GM18867 (cell line): Measurements from ENCODE around the gene SYNM.

ENCODE experiments used
- ATAC-seq: cut with Tn5 transposase; IDR thresholded peaks from one replicate; pipeline ENCODE4 v1.9.1; 2021; ENCODE audit warnings: mild to moderate bottlenecking, moderate library complexity; ENCODE audit not compliant: unreplicated experiment

The SYNM gene

DNA sequence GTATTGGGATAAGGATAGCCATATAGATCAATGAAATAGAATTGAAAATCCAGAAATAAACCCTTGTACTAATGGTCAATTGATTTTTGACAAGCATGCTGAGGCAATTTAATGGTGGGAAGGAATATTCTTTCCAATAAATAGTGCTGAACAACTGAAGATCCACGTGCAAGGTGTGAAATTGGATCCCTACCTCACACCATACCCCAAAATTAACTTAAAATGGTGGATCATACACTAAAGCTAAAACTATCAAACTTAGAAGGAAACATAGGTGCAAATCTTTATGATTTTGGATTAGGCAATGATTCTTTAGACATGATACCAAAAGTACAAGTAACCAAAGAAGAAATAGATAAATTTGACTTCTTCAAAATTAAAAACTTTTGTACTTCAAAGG, 22.1 kb upstream of the SYNM start:
- no peak for ATAC-seq

DNA sequence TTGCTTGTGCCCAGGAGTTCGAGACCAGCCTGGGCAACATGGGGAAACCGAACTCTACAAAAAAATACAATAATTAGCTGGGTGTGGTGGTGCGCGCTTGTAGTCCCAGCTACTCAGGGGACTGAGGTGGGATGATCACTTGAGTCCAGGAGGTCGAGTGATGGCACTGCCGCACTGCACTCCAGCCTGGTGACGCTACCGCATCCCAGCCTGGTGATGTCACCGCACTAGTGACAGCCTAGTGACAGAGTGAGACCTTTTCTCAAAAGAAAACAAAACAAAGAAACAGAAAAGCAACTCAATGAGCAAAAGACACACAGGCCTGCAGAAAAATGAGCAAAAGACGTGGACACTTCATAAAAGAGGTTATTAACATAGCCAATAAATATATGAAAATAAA, 19.9 kb upstream of the SYNM start:
- ATAC-seq, result no peak

DNA sequence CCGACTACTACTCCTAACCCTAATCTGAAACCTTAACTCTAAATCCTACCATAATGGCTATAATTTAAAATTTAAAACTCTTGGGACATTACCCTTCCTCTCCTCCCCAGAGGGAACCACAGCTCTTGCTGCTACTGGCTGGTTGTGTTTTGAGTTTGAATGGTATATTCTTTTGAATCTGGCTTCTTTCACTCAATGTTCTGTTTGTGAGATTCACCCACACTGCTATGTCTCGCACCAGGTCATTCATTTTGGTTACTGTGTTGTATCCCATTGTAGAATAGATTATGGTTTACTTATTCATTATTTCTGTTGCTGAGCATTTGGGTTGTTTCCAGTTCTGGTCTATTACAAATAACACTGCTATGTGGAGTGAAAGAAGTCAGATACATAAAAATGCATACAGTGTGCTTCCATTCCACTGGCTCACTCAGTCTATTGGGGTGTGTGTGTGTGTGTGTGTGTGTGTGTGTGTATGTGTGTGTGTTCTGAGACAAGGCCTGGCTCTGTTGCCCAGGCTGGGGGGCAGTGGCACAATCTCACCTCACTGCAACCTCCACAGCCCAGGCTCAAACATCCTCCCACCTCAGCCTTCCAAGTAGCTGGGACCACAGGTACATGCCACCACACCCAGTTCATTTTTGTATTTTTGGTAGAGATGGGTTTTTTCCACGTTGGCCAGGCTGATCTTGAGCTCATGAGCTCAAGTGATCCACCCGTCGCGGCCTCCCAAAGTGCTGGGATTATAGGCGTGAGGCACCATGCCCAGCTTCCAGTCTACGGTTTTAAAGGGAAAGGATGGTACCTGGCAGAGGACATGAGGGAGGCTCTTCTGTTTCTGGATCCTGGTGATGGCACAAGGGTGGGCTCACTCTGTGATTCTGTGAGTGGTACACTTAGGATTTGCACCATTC, 19.2 kb upstream of the SYNM start:
- ATAC-seq, result no peak

DNA sequence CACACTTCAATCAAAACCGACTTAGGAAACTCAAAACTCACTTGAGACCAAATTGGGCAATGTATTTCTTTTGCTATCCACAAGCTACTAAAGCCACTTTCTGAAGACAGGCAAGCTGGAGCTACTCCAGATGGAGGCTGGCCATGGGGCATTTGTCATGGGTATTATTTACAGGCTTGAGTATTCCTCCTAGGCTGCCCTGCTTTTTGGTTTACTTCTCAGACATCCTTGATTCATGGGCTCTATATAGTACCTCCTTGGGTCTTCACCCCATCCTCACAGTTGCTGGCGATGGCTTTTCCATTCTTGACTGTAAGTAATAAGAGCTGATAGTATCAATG, 18.6 kb upstream of the SYNM start:
- ATAC-seq, result no peak

DNA sequence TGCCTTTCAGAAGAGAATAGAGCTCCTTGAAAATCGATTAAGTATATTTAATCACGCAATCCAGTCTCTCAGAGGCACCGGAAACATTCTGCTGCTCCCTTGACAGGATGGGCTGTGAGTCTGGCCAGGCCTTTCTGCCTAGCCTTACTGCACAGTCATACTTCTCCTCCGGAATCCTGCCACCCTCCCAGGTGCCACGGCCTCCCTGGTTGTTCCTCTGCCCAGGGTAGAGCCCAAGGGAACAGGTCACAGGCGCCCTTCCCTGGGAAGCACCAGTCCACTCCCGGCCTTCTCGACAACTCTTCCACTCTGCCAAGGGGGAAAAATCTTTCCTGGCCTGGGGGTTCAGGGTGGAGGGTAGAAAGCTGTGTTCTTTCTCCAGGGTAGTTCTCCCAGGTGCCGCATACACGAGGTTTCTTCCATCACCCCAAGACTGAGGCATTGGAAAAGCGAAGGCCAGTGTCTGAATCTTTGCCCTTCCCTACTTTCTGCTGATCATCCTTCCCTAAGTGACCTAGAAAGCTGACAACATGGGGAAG, 17.4 kb upstream of the SYNM start:
- no peak for ATAC-seq

DNA sequence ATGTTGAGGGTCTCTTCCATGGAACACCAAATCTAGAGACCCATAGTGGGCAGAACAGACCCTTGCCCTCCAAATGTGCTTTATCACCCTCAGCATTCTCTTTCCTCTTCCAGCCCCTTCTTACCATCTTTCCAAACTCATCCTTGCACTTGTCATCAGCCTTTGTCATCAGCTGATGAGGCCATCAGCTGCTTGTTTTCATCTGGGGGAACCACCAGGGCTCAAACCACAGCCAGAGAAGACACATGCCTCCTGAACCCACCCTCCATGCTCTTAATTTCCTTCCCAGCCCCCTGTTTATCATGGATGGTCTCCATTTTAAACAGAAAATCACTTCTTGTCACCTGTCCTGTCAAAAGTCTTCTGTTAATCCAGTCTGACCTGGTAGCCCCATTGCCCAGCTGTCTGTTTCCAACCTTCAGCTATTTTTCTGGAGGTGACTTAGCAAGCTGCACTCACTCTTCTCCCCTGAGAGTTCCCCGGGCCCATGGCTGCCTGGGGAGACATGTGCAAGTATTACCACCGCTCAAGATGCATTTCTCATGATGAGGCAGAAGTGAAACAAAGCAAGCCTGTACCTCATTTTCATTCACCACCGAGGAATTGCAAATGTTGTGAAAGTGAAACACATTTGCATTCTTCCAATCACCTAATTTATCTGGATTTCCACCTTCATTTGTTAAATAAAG, 14.7 kb upstream of the SYNM start:
- peak; percentile 100 for ATAC-seq

DNA sequence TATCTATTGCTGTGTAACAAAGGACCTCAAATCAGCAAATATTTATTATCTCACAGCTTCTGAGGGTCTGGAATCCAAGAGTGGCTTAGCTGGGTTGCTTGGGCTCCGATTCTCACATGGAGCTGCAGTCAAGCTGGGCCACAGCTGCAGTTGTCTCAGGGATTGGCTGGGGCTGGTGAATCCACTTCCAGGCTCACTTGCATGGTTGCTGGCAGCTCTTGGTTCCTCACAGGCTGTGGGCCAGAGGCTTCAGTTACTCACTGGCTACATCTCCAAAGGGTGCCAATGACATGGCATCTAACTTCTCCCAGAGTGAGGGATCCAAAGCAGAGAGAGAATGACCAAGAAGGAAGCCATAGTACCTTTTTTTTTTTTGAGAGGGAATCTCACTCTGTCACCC, 13.9 kb upstream of the SYNM start:
- no peak for ATAC-seq

DNA sequence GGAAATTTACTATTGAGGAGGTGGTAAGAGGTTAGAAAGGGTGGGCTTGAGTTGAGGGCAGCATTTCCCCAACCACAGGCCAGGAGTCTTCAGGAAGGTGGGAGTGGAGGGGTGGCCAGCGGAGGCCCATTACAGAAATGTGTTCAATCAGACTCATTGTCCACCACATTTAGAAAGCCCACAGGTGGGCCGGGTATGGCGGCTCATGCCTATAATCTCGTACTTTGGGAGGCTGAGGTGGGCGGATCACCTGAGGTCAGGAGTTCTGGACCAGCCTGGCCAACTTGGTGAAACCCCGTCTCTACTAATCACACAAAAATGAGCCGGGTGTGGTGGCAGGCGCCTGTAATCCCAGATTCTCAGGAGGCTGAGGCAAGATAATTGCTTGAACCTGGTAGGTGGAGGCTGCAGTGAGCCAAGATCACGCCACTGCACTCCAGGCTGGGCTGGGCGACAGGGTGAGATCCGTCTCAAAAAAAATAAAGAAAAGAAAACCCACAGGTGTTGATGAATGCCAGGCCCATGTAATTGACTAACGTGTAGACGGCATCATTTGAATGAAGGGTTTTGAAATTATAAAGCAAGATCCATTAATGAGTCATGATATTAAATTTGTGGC, 12.2 kb upstream of the SYNM start:
- no peak for ATAC-seq

DNA sequence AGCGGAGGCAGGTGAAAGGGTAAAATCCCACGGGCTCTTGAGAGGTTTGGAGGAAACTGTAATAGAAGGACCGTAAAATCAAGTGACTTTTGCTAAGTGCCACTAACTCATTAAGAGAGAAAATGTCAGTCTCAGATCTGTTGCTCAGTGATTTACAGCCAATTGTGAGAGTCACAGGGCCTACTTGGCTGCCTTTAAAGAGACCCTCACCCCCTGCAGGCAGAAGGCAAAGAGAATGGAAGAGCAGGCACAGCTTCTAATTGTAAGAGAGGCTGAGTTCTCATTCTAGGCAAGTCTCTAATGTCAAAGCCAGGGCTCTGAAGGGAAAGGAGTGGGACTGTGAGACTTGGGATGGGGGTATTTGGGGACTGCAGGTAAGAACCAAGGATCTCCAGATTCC, 9.3 kb upstream of the SYNM start:
- no peak for ATAC-seq

DNA sequence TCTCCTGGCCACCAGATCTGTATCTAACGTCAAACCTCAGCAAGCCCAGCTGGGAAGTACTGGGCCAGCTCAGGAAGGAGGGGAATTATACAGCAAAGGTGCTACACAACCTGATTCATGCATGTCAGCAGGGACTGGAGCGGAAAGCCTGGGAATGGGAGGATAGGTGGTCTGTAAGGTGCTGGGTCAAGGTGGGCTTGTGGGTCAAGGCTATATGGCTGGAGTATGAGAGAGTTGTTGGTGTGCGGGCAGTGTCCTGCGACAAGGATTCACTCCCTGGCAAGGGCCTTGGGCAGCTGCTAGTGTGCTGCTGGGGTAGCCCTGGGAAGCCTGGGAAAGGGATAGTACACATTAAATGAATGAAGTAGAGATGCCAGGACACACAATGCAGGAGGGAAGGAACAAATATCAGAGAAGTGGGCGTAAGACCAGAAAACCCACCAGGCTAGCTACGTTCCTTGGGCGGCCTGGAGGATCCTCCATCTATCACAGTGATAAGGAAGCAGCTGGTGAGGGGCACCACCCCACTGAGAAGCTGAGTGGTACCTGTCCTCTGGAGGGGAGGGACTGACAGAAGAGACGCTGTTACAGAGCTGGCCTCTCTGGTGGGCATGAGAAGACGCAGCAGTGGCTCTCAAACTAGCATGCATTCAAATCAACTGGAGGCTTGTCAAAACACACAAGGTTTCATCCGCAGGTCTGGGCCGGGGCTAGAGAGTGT, 8.5 kb upstream of the SYNM start:
- ATAC-seq, result no peak

DNA sequence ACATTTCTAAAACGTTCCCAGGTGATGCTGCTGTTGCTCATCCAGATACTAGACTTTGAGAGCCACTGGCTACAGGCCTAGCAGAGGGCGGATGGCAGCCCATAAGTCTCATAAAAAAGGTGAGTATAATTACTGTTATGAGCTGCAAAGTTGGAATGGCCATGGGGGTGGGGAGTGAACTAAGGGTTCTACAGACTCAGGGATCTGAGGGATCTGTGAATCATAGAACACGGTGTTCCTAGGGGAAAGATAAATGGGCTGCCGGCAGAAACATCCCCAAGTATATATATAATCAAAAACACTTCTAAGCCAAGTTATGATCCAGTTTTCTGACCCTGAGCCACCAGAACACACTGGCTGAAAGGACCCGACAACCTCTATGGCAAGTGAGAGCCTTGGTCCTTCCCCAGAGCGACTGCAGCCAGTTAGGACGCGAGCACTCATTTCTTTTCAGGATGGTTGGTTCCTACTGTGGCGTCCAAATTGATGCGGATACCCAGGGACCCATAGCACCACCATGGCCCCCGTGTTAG, 7.9 kb upstream of the SYNM start:
- ATAC-seq, result no peak

DNA sequence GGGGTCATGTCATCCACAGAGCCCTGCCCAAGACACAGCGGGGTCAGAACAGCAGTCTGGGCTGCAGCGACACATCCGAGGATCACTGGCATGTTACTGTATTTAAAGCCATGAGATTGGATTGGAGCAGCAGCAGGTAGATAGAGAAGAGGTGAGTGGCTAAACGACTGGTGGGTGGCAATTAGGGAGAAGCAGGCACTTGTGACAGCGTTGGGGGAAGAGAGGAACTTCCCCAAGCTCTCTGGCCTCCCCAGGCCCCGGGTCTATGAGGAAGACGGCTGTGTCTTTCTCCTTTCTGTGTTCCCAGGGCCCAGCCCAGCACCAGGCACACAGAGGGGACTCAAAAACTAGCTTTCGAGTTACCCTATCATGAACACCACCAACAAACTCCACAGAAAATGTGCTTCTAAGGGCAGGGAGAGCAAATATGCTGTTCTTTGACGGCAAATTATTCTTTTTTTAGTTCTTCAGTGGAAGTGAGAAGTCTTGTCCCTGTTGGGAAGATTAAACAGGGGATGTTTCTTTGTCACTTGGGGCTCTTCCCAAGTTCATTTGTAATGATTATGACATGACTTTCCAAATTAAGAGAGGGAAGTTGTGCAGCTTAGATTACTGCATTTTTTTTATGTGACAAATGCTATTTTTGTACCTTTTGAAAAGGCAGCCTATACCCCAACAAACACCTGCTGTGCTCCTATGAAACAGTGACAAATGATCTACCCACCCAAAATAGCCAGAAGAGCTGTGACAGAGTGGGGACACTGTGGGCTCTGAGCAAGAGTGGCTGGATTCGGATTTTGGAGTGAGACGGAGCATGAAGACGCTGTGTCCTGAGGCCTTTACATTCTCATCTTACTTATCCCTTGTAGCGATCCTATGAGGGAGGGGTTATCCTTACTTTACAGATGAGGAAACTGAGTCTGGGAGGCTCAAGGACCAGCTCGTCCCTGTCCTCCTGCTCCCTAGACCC, 7.2 kb upstream of the SYNM start:
- ATAC-seq, result no peak

DNA sequence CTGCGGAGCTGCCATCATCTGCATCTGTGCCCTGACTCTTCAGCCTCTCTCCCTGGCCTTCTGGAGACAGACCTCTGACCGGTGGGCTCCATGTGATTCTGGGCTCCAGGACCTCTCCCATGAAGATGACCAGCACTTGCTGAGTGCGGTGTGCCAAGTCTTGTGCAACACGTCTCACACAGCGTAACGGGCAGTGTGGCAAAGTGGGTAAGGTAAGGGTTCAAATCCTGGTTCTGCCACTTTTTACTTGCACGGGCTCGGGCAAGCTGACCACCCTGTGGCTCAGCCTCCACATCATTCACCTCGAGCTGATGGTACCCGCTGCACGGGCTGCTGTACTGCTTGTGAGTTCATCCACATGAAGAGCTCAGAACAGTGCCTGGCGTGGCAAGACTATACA, 6.5 kb upstream of the SYNM start:
- ATAC-seq, result no peak

DNA sequence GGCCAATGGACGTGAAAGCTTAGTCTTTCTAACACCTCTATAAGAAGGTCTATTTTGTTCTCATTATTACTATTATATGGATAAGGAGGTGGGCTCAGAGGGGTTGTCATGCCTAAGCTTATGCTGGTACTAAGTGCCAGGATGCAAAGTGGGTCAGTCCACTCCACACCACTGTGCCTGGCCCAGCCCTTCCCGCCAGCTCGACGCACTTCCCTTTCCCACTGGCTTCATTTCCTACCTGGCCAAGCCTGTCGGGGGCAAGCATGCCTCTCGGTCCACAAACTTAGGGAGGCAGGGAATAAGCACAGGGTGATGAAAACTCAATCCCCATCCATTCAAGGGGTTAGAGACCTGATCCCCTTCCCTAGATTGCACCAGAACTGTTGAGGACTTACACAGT, 5.9 kb upstream of the SYNM start:
- ATAC-seq, result no peak

DNA sequence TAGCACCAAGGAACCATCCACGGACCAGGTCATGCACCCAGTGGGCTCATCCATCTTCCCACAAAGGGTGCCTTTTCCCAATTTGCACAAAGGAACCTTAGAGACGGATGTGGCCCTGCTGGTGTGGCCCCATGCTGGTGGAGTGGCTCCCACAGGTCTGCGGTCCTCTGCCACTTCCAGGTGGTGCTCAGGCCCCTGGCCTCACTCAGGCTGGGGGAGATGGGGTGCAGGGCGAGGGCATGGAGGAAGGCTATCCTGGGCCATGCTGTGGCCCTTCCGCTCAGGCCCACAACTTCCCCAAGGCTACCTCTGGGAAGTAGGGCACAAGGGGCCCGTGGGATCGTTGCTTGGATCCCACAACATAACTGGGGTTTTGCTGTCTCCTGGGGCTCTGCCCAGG, 5.2 kb upstream of the SYNM start:
- no peak for ATAC-seq

DNA sequence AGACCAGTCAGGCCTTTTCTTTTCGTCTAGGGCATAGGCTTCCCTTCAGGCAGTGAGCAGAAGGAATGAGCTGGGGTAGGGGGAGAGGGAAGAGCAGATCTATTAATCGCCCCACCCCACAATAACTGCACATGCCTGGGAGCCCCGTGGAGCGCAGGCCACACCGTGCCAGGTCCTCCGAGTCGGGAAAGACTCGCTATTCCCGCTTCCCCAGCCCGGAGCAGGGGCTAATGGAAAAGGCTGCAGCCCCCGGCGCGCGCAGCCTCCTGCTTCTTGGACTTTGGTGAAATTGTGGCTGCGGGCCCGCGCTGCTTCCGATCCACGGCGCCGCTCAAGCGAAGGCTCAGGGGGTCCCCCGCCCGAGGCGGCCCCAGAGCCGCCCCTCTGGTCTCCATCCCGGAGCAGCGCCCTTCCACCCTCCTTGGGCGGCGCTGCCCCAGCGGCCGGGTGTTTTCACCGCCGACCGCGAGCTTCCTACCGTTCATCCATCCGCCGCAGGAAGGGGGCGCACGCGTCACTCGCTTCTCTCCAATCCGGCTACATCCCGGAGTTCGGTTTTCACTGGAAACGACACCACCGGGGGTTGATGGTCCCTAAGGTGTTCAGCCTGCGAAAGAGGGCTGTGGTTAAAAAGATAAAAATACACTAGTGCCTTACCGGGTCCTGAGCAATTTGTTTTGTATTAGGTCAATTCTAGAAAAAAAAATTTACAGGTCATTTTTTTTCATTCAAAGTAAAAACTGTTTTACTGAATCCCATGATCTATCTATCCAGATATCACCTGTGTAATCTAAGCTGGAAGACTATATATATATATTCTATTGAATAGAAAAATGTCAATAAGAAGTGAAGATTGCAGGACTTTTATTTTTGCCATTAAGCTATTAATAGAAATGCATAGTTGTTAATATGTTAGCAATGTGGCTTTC, 4.4 kb upstream of the SYNM start:
- ATAC-seq, result peak; percentile 32

DNA sequence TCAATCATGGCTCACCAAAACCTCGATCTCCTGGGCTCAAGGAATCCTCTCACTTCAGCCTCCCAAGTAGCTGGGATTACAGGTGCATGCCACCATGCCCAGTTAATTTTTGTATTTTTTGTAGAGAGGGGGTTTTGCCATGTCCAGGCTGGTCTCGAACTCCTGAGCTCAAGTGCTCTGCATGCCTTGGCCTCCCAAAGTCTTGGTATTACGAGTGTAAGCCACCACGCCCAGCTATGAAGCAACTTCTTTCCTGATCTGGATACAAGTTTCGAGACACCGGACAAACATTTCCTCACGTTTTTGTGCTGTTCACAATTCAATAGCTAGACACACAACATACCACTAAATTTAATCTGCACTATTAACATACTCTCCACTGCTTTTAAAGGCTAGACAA, 3.4 kb upstream of the SYNM start:
- ATAC-seq, result no peak

DNA sequence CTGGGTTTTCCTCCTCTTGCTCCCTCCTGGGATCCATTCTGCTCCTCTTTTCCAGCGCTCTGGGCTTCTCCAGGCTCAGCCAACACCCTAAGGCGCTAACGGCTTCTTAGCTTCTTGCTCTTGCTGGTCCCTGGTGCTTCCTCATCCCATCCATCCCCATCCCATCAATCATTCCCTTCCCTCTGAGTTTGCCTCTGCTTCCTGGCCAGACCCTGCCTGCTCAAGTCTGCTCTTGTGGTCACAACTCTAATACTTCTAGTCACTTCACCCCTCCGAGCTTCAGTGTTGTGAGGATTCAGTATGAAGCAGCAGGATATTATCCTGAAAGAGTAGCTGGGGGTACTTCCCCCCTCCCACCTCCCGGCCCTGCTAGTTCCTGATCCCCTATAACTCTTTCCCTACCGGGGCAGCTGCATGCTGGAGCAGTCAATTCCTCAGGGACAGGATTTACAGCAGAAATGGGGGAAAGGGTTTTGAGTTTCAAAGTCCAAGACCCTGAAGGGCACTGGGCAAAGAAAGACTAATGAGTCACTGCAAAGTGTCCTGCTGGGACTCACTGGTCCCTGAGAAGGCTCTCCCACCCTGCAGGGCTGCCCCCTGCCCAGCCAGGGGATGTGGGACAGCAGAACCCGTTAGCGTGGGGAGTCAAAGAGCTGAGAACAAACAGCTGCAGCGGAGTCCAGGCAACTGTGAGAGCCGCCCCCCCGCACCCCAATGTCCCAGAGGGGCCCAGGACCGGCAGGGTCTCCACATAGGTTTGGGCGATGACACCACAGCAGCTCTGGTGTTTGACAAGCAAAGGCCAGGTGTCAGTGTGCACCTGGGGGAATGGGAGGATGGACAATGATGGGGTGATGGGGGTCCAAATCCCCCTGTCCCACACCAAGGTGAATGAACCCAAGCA, 2.3 kb upstream of the SYNM start:
- no peak for ATAC-seq
